Activated CD4-positive, alpha-beta T cell treated with anti-CD3 and anti-CD28 coated beads for 36 hours (primary cell): ENCODE measurements around the gene SDC1. TPM values are rescaled to one million over a fixed set of nuclear protein-coding genes. Genes with fewer than 3 reads are reported as not detected.

Source experiments
- ATAC-seq: fragments of 200-7000 bp; cut with Tn5 transposase; one replicate; pipeline ENCODE4 v1.10.0; 2021; ENCODE audit warnings: mild to moderate bottlenecking, moderate library complexity
- CTCF ChIA-PET: fragments of 350-600 bp; sonication (Branson Sonifier 250); formaldehyde crosslinking; loops from one replicate; lab custom pipeline; 2021; ENCODE audit warnings: antibody characterized with exemption; lab: Charles Lee
- POLR2A ChIA-PET: fragments of 350-600 bp; sonication (Branson Sonifier 250); formaldehyde crosslinking; loops from one replicate; lab custom pipeline; 2021; ENCODE audit warnings: antibody characterized with exemption, inconsistent platforms; lab: Charles Lee
- DNase-seq: peaks from one replicate; pipeline ENCODE4 v3.0.0-alpha.2; 2020
- H3K27ac Mint-ChIP-seq: one replicate; pipeline ENCODE4 v1.8.0; 2021; ENCODE audit warnings: mixed read lengths
- H3K27me3 Mint-ChIP-seq: one replicate; pipeline ENCODE4 v1.8.0; 2021; ENCODE audit warnings: mixed read lengths
- H3K36me3 Mint-ChIP-seq: one replicate; pipeline ENCODE4 v1.8.0; 2021; ENCODE audit warnings: low read depth, mixed read lengths
- H3K4me1 Mint-ChIP-seq: one replicate; pipeline ENCODE4 v1.8.0; 2021; ENCODE audit warnings: mixed read lengths
- H3K4me3 Mint-ChIP-seq: one replicate; pipeline ENCODE4 v1.8.0; 2021; ENCODE audit warnings: mild to moderate bottlenecking, moderate library complexity, mixed read lengths
- H3K9me3 Mint-ChIP-seq: one replicate; pipeline ENCODE4 v1.8.0; 2021; ENCODE audit warnings: low read depth, mixed read lengths
- intact Hi-C, 2 experiments: fragments of 100-400 bp; cut with DNase I in 1 of 2; cut with micrococcal nuclease in 1 of 2; formaldehyde crosslinking; loops; one replicate each; pipeline versions ENCODE4 v1.14.2 to v1.15.1; 2022 to 2024; cut with DNase I, micrococcal nuclease
- total RNA-seq, 2 experiments: library from RNA; stranded (reverse); gene quantifications; one replicate each; pipeline ENCODE4 v1.2.3, GENCODE V29; 2021

SDC1 gene
- total RNA-seq, 2 experiments from 2014 or later = 0.23 TPM; not detected in 1

DNA sequence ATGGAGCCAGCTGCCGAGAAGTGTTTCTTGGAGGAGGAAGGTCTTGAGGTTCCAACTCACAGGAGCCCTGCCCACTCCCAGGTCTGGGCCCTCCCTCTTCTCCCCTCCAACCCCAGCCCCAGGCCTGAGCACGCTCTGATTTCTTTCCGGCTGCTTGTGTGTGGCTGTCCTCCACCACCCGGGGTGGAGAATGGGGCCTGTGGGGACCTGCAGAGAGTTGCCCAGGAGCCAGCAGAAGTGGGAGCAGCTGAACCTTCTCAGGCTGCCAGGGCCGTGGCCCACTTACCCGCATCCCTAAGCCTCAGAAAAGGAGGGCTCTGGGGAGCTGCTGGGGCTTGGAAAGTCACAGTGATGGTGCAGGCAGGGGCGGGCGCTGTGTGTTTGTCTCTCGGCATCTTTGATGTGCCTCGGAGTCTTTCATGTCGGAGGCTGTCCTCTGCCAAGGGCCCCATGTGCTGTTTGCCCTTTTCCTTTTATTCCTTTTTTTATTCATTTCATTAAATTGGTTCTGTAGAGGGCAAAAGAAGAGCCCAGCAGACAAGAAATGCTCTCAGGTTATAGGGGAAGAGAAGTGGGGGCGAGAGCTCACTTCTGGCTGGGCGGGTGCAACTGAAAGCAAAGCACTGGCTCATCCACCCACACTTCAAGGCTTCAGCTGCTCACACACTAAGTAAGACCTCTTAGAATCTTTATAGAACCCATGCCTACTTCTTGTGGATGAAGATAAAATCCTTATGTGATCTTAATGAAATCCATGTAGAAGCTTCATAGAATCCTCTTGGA is 52.5 kb downstream of the SDC1 start:
- ChIA-PET CTCF (no interaction called here), POLR2A (interaction anchor here (0.6 kb wide), 1 partner anchor 942 kb away, joined by 6 read pairs; no protein-coding TSS in a partner anchor)
- Mint-ChIP-seq H3K27me3 (no peaks in the 10 kb centered on the region), H3K4me3 (no peak overlapping the region), H3K27ac (no peak overlapping the region), H3K9me3 (no peaks in the 10 kb centered on the region), H3K36me3 (no peaks in the 10 kb centered on the region), H3K4me1 (no peaks in the 10 kb centered on the region)
- intact Hi-C loops = no loop called here
- DNase-seq (no peak), ATAC-seq (no peak)

DNA sequence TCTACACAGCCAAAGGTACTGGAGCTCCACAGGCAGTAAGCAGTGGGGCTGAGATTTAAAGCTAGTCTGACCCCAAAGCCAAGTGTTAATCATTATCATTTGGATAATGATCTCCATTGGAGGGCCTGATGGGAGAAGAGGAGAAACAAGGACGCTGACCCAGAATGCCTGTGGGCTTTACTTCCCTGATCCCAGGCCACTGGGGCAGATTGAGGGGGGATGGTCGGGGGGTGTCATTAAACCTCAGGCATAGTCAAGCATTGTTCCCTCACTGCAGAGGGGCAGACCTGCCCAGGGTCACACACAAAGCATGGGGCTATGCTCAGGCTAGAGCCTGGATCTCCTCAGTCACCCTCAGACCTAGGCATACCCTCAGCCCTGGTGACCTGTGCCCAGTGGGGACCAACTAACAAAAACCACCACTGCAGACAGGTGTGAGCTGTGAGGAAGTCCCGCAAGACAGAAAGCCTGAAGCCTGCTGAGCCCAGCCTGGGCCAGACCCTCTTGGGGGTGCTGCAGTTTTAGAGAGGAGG is 53.4 kb downstream of the SDC1 start:
- intact Hi-C loops = no loop called here
- H3K9me3 Mint-ChIP-seq = no peaks in the 10 kb centered on the region
- no peak for ATAC-seq
- no peaks in the 10 kb centered on the region for H3K27me3 Mint-ChIP-seq
- ChIA-PET POLR2A (interaction anchor here (0.6 kb wide), 1 partner anchor 1815 kb away, joined by 7 read pairs; no protein-coding TSS in a partner anchor), CTCF (interaction anchor here (0.9 to 1.0 kb wide), 2 partner anchors 23 to 36 kb away, joined by 3 to 4 read pairs; no protein-coding TSS in a partner anchor)
- DNase-seq = no peak
- H3K36me3 Mint-ChIP-seq = no peaks in the 10 kb centered on the region
- H3K27ac Mint-ChIP-seq = no peak overlapping the region
- H3K4me1 Mint-ChIP-seq = no peaks in the 10 kb centered on the region
- no peak overlapping the region for H3K4me3 Mint-ChIP-seq

DNA sequence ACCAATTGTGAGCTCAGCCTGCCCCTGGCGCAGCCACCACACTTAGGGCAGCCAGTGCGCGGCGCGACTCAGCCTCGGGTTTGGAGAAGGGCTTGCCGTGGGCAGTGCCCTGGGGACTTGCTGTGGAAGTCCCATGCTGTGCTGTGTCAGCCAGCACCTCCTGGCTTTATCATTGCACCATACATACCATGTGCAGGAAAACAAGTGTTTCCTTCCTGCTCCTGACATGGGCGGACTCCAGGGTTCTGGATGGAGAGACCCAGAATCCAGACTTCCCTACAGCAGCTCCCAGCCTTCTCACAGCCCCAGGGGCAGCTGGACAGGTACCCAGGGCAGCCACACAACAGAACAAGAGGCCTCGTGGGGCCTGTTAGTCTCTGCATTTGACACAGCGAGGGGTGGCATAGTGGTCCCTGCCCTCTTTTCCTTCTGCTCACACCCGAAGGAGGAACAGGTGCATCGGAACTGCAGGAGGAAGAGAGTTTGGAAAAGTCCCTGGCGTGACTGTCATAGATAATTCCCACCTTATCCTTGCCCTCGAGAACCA is 54.2 kb downstream of the SDC1 start:
- Mint-ChIP-seq H3K27me3 (no peaks in the 10 kb centered on the region), H3K4me1 (no peaks in the 10 kb centered on the region), H3K9me3 (no peaks in the 10 kb centered on the region), H3K27ac (no peak overlapping the region), H3K36me3 (no peaks in the 10 kb centered on the region), H3K4me3 (no peak overlapping the region)
- ATAC-seq (no peak), DNase-seq (no peak)
- POLR2A ChIA-PET = no interaction called here
- intact Hi-C loops = no loop called here
- CTCF ChIA-PET = interaction anchor here (0.9 to 1.0 kb wide), 2 partner anchors 24 to 35 kb away, joined by 3 to 4 read pairs; no protein-coding TSS in a partner anchor

DNA sequence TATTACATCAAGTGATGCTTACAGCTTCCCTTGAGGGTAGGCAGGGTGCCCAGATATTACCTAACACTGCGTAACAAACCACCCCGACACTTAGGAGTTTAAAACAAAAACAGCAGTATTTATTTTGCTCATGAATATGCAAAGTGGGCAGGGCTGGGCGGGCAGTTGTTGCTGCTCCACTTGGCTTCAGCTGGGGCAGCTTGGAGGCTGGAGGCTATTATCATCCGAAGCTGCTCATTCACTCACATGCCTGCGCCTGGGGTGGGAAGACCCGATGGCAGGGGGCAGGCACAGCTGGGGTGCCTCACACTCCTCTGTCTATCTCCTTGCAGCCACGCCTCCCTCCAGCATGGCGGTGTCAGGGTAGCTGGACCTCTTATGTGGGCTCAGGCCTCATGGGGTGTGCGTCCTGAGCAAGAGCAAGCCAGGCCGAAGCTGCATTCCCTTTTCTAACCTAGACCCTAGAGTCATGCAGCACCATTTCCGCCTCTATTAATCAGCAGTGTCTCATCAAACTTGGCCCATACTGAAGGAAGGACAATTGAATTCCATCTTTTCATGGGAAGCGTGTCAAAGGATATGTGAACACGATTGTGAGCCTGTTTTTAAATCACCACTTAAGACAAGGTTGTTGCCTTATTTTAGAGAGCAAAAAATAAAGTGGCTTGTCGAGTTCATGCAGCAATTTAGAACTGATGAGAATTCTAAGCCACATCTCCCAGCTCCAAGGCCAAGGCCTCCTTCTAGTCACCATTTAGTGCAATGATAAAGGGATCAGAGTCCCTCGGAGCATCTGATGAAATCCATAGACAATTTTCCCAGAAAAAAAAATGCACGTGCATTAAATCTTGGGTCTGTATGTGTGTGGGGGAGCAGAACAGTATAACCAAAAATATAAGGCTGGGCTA is 54.9 kb downstream of the SDC1 start:
- DNase-seq (no peak), ATAC-seq (no peak)
- Mint-ChIP-seq H3K9me3 (no peaks in the 10 kb centered on the region), H3K36me3 (no peaks in the 10 kb centered on the region), H3K27me3 (no peaks in the 10 kb centered on the region), H3K4me3 (no peak overlapping the region), H3K27ac (no peak overlapping the region), H3K4me1 (no peaks in the 10 kb centered on the region)
- ChIA-PET CTCF (no interaction called here), POLR2A (no interaction called here)
- intact Hi-C loops = no loop called here

DNA sequence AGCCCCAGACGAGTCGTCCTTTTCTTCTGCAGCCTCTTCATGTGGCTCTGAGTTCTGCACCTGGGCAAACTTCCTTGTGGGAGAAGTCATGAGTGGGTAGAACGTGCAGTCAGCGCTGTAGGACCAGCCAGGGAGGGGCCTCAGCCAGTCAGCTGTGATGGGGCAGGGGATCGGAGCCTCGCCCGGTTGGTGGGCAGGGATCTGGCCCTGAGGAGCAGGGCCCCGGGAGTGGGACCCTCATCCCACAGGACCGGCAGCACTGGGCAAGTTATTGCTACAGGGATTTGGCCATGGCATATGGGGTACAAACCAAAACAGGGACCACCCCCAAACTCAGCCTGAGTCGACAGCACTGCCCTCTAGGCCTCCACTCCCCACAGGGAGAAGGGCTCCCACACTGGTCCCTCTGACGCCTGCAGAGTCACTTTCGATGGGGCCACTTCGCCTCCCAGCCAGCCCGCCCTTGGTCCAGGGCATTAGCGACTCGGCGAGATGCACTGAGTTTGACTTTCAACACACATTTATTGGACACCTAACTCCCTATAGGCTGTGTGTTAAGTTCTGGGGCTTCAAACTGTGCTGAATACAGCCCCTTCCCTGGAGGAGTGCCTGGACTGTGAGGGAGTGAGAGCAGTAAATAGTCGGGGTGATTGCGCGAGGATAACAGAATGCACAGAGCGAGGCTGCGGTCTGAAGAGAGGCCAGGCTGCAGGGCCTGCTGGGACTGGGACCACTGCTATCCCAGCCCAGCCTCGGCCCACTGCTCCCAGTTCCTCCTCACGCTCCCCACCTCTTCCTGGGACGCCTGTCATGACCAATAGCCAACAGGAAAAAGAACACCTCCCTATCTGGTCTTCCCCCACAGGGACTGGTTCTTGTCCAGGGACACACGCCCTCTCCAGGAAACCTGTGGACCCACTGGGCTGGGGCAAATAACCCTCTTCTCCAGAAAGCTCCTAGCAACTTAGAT is 55.9 kb downstream of the SDC1 start:
- ATAC-seq (no peak), DNase-seq (no peak)
- CTCF ChIA-PET = interaction anchor here (1.1 kb wide), 1 partner anchor 10 kb away, joined by 3 read pairs; no protein-coding TSS in a partner anchor
- intact Hi-C loops = no loop called here
- no peaks in the 10 kb centered on the region for H3K27me3 Mint-ChIP-seq
- H3K4me1 Mint-ChIP-seq = no peaks in the 10 kb centered on the region
- H3K27ac Mint-ChIP-seq = no peak overlapping the region
- POLR2A ChIA-PET = no interaction called here
- H3K4me3 Mint-ChIP-seq = no peak overlapping the region
- H3K9me3 Mint-ChIP-seq = no peaks in the 10 kb centered on the region
- no peaks in the 10 kb centered on the region for H3K36me3 Mint-ChIP-seq

DNA sequence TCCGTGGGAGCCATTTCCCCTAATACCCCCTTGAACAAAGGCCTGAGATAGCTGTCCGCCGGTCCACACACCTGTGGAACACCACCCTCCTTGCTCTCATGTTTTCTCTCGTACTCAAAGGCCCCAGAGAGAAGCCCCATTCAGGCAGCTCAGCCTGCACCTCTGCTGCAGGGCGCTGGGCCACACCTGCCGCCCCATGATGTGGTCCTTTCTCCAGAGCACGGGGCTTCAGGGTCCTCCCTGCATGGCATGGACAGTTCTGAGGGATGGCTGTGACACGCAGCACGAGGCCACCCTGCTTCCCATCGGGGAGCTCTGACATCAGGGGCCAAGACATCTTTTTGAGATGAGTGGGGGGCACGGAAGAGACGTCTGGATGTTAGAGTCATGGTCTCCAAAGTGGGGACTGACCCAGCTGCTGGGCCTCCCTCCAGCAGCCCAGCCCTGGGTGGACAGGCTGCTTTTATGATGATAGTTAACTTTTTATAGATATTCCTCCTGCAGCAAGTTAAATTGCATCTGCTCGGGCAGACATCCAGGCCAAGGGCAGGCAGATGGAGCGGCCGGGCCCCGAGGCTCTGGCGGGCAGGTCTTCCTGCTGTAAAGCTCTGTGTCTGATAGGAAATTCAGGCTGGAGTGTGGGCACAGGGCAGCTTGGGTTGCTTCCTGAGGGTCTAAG is 56.7 kb downstream of the SDC1 start:
- intact Hi-C loops = no loop called here
- H3K36me3 Mint-ChIP-seq = no peaks in the 10 kb centered on the region
- ChIA-PET CTCF (interaction anchor here (1.1 kb wide), 1 partner anchor 11 kb away, joined by 3 read pairs; no protein-coding TSS in a partner anchor), POLR2A (no interaction called here)
- H3K9me3 Mint-ChIP-seq = no peaks in the 10 kb centered on the region
- no peak overlapping the region for H3K27ac Mint-ChIP-seq
- H3K27me3 Mint-ChIP-seq = no peaks in the 10 kb centered on the region
- DNase-seq (no peak), ATAC-seq (no peak)
- no peak overlapping the region for H3K4me3 Mint-ChIP-seq
- H3K4me1 Mint-ChIP-seq = no peaks in the 10 kb centered on the region

DNA sequence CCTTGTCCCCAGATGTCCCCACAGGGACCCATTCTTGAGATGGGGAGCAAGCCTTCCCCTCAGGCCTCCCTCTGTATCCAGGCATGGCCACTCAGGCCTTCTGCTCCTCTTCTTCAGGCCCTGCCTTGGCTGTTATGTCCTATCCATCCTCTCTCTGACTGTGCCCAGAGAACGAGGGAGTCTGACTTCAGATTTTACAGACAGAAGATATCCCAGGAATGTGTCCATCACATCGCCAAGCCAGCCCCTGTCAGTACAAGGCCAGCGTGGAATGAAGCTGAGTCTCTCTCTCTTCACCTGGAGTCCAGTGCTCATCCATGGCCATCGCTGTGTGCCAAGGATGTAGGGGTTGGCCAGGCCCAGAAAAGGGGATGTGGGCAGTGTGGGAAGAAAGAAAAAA is 57.6 kb downstream of the SDC1 start:
- CTCF ChIA-PET = no interaction called here
- Mint-ChIP-seq H3K4me3 (no peak overlapping the region), H3K27ac (no peak overlapping the region), H3K36me3 (no peaks in the 10 kb centered on the region), H3K9me3 (no peaks in the 10 kb centered on the region), H3K27me3 (peaks cover 2% of the 10 kb centered on the region), H3K4me1 (no peaks in the 10 kb centered on the region)
- no peak for ATAC-seq
- POLR2A ChIA-PET = no interaction called here
- intact Hi-C loops = no loop called here
- no peak for DNase-seq

DNA sequence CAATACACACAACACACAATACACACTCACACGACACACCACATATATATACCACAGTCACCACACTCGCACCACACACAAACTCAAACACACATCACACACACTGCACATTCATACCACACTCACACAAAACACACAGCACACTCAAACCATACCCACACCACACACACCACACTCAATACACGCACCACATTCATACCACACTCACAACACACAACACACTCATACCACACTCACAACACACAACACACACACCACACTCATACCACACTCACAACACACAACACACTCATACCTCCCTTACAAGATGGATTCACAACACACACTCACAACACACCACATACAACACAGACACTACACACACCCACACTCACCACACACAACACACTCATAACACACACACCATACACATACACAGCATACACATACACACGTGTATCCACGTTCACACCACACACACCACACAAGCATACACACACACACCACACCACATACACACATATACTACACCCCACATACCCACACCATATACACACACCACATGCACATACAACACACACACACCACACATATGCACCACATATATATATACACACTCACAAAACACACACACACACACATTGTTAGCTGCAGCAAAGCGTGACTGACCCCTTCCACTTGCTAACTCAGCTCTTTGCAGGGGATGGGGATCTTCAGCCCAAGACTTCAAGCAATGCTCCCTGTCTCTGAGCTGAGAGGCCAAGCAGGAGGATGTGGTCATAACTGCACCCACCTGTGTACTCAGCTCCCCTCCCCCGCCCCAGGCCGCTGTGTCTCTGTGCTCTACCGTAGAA is 59.0 kb downstream of the SDC1 start:
- CTCF ChIA-PET = no interaction called here

DNA sequence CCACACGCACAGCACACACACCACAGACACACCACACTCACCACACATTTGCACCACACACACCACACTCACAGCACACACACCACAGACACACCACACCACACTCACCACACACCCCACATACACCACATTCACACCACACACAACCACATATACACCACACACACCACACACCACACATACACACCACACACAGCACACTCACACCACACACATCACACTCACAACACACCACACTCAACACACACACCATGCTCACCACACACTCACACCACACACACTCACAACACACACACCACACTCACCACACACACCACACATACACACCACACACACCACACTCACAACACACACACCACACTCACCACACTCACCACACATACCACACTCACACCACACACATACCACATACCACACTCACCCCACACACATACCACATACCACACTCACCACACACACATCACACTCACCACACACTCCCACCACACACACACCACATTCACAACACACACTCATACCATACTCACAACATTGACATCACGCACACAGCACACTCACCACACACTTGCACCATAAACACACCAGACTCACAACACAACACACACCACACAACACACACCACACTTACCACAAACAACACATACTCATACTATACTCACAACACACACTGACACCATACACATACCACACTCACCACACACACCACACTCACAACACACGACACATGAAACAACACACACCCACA is 60.0 kb downstream of the SDC1 start:
- CTCF ChIA-PET = no interaction called here
- Mint-ChIP-seq H3K9me3 (no peaks in the 10 kb centered on the region), H3K4me3 (no peak overlapping the region), H3K4me1 (no peaks in the 10 kb centered on the region), H3K27me3 (peaks cover 6% of the 10 kb centered on the region), H3K36me3 (no peaks in the 10 kb centered on the region), H3K27ac (no peak overlapping the region)
- DNase-seq (no peak), ATAC-seq (no peak)
- intact Hi-C loops = no loop called here
- POLR2A ChIA-PET = no interaction called here

More for the DNA sequence above, 59.0 kb downstream of the SDC1 start:
- Mint-ChIP-seq H3K9me3 (no peaks in the 10 kb centered on the region), H3K27ac (no peak overlapping the region), H3K36me3 (no peaks in the 10 kb centered on the region), H3K4me1 (no peaks in the 10 kb centered on the region), H3K4me3 (no peak overlapping the region), H3K27me3 (peaks cover 6% of the 10 kb centered on the region)
- peak; percentile 32 for DNase-seq
- POLR2A ChIA-PET = no interaction called here
- intact Hi-C loops = no loop called here
- ATAC-seq = peak; percentile 62
